ENCODE results near the gene MALSU1. TPM values are rescaled to one million over a fixed set of nuclear protein-coding genes. Genes with fewer than 3 reads are reported as not detected.
A peak's percentile ranks its signal among the peaks of the same experiment; 100 is the strongest.

The MALSU1 gene
- total and polyA plus RNA-seq, 2 of the 13 experiments (the other 11 are each of a cell fraction or from before 2014, with no cell fraction given): 72.0 to 141 TPM

GRCh38 chr7:23358152-23358674 lies 59.1 kb downstream of the MALSU1 start (continued):
- TF ChIP-seq UBTF (CRISPR knock-in tag; IDR thresholded peaks at IDR 0.05): no peak
- TF ChIP-seq ZMAT3 (CRISPR knock-in tag; conservative IDR thresholded peaks at IDR 0.05): no peak
- TF ChIP-seq ZNF546 (CRISPR knock-in tag; conservative IDR thresholded peaks at IDR 0.05): no peak
- TF ChIP-seq XRCC5 (optimal IDR thresholded peaks at IDR 0.05; ENCODE audit: low read length): no peak
- no peak for TF ChIP-seq SP4 (CRISPR knock-in tag; IDR thresholded peaks at IDR 0.05)
- TF ChIP-seq ZBTB21 (CRISPR knock-in tag; IDR thresholded peaks at IDR 0.05): no peak
- no peak for TF ChIP-seq YEATS4 (CRISPR knock-in tag; IDR thresholded peaks at IDR 0.05; ENCODE audit: borderline replicate concordance)
- no peak for TF ChIP-seq PHB2 (IDR thresholded peaks at IDR 0.05; ENCODE audit: partially characterized antibody)
- no peak for TF ChIP-seq MED8 (CRISPR knock-in tag; IDR thresholded peaks at IDR 0.05; ENCODE audit: insufficient replicate concordance)
- no peak for TF ChIP-seq CCAR2 (optimal IDR thresholded peaks at IDR 0.05; ENCODE audit: low read depth, low read length)
- 0 out of 2 replicates have a peak, but pooled peaks have one; percentile 6 for TF ChIP-seq PRDM10 (CRISPR knock-in tag; IDR thresholded peaks at IDR 0.05; ENCODE audit: low read depth)
- TF ChIP-seq HOMEZ (CRISPR knock-in tag; IDR thresholded peaks at IDR 0.05; ENCODE audit: low read depth): peak; percentile 73; the same call in 1 of the 2 replicates
- no peak for TF ChIP-seq MAFG (CRISPR knock-in tag; IDR thresholded peaks at IDR 0.05)
- no peak for TF ChIP-seq NCOA5 (CRISPR knock-in tag; IDR thresholded peaks at IDR 0.05)
- TF ChIP-seq ZNF562 (CRISPR knock-in tag; IDR thresholded peaks at IDR 0.05; ENCODE audit: borderline replicate concordance): no peak
- peak; percentile 34 for TF ChIP-seq TEAD3 (CRISPR knock-in tag; optimal IDR thresholded peaks at IDR 0.05; ENCODE audit: borderline replicate concordance)
- no peak for TF ChIP-seq ZNF746 (CRISPR knock-in tag; IDR thresholded peaks at IDR 0.05)
- no peak for TF ChIP-seq GABPB1 (CRISPR knock-in tag; IDR thresholded peaks at IDR 0.05)
- TF ChIP-seq CREM (IDR thresholded peaks at IDR 0.05): no peak; the same call in 1 of the 2 replicates
- no peak for TF ChIP-seq CREM (CRISPR knock-in tag; IDR thresholded peaks at IDR 0.05)
- no peak for TF ChIP-seq HMG20B (CRISPR knock-in tag; conservative IDR thresholded peaks at IDR 0.05)
- no peak for TF ChIP-seq ZNF703 (CRISPR knock-in tag; IDR thresholded peaks at IDR 0.05; ENCODE audit: borderline replicate concordance)
- TF ChIP-seq POLR2AphosphoS2 (IDR thresholded peaks at IDR 0.05; ENCODE audit: low read depth, low read length): no peak
- no peak for TF ChIP-seq ZNF75D (CRISPR knock-in tag; IDR thresholded peaks at IDR 0.05; ENCODE audit: borderline replicate concordance)
- TF ChIP-seq BHLHE40 (IDR thresholded peaks at IDR 0.05; ENCODE audit: low read length): no peak
